Gastrocnemius medialis (tissue), 4 donors: ENCODE measurements around the gene PANK2. TPM values are rescaled to one million over a fixed set of nuclear protein-coding genes. Genes with fewer than 3 reads are reported as not detected.
"Not testable (repeated sequence)": the region's sequence is repeated elsewhere in the genome, so short reads cannot be mapped to it uniquely, and the experiment has no call there.

Experiments
- ATAC-seq, 2 donors: fragments of 150-250 bp; one replicate each; pipeline ENCODE4 v1.9.1; 2016
- DNase-seq, 2 donors: peaks; one replicate each; pipeline ENCODE4 v3.0.0-alpha.2; 2019
- H3K27ac ChIP-seq, 4 donors: fragments of 200-600 bp; sonication (generic); 1 replicate in 1 of 4; 2 replicates in 3 of 4; pipeline ENCODE4 v1.5.1; 2016 to 2018; ENCODE audit warnings: mild to moderate bottlenecking in 2 of 4, moderate library complexity in 1 of 4
- H3K27me3 ChIP-seq, 3 donors: fragments of 200-600 bp; sonication (generic) in 2 of 3; 1 replicate in 1 of 3; 2 replicates in 2 of 3; pipeline versions ENCODE4 v1.5.1 to v1.6.0; 2016 to 2019; ENCODE audit warnings: mild to moderate bottlenecking in 1 of 3, moderate library complexity in 1 of 3
- H3K36me3 ChIP-seq, 2 donors: fragments of 200-600 bp; sonication (generic) in 1 of 2; one replicate each; pipeline ENCODE4 v1.5.1; 2017 to 2018
- H3K4me1 ChIP-seq, 2 donors: fragments of 200-600 bp; sonication (generic) in 1 of 2; one replicate each; pipeline ENCODE4 v1.5.1; 2016 to 2017; ENCODE audit warnings: mild to moderate bottlenecking in 2 of 2
- H3K4me3 ChIP-seq, 4 donors: fragments of 200-600 bp; sonication (generic) in 3 of 4; 1 replicate in 1 of 4; 2 replicates in 3 of 4; pipeline ENCODE4 v1.5.1; 2016 to 2019; ENCODE audit warnings: mild to moderate bottlenecking in 2 of 4
- H3K9me3 ChIP-seq, 3 donors: fragments of 200-600 bp; sonication (generic) in 2 of 3; 1 replicate in 1 of 3; 2 replicates in 2 of 3; pipeline ENCODE4 v1.5.1; 2016 to 2019
- POLR2A ChIP-seq, 2 donors: fragments of 450-650 bp; IDR thresholded peaks; one replicate each; pipeline ENCODE4 v1.6.1; 2017; ENCODE audit warnings: antibody characterized with exemption in 2 of 2, mild to moderate bottlenecking in 2 of 2, moderate library complexity in 2 of 2
- in situ Hi-C, 4 donors: fragments of 200-750 bp; cut with MboI; loops; one replicate each; pipeline versions ENCODE4 v1.15.0 to v1.8.0; 2017; ENCODE audit warnings: low sequenced_read_pairs in 4 of 4
- intact Hi-C: fragments of 100-400 bp; cut with DNase I; formaldehyde crosslinking; loops from one replicate; pipeline ENCODE4 v1.15.1; 2023; ENCODE audit warnings: low total_unique reads
- total RNA-seq, 4 donors: library from RNA; depleted of rRNA; stranded (reverse); fragments of >200 nt; gene quantifications; one replicate each; pipeline versions ENCODE4 v1.1.0 to v1.2.3, GENCODE V29; 2016
- TF ChIP-seq, protein P1 (sequence below), 5 experiments: fragments of 450-650 bp in 3 of 5; fragments of 200-600 bp in 2 of 5; sonication (generic) in 2 of 5; IDR thresholded peaks in 4 of 5; conservative IDR thresholded peaks in 1 of 5; 1 replicate in 4 of 5; 2 replicates in 1 of 5; pipeline ENCODE4 v1.5.1; 2016 to 2019; ENCODE audit warnings: antibody characterized with exemption in 5 of 5, mild to moderate bottlenecking in 3 of 5, moderate library complexity in 3 of 5

The PANK2 gene
- total RNA-seq, 4 donors from 2014 or later = 18.2 to 25.8 (median 23.5) TPM

DNA sequence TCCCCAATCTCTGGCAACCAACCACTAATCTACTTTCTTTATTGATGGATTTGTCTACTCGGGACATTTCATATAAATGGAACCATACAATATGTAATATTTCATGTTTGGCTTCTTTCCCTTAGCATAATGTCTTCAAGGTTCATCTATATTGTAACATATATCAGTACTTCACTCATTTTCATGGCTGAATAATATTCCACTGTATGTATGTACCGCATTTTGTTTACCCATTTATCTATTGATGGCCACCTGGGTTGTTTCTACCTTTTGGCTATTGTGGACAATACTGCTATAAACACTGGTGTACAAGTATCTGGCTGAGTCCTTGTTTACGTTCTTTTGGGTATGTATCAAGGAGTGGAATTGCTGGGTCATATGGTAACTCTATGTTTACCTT is 48.4 kb downstream of the PANK2 start:
- H3K4me1 ChIP-seq = peaks cover 29 to 31% of the 10 kb centered on the region in 2 donors
- TF ChIP-seq, protein P1, sequence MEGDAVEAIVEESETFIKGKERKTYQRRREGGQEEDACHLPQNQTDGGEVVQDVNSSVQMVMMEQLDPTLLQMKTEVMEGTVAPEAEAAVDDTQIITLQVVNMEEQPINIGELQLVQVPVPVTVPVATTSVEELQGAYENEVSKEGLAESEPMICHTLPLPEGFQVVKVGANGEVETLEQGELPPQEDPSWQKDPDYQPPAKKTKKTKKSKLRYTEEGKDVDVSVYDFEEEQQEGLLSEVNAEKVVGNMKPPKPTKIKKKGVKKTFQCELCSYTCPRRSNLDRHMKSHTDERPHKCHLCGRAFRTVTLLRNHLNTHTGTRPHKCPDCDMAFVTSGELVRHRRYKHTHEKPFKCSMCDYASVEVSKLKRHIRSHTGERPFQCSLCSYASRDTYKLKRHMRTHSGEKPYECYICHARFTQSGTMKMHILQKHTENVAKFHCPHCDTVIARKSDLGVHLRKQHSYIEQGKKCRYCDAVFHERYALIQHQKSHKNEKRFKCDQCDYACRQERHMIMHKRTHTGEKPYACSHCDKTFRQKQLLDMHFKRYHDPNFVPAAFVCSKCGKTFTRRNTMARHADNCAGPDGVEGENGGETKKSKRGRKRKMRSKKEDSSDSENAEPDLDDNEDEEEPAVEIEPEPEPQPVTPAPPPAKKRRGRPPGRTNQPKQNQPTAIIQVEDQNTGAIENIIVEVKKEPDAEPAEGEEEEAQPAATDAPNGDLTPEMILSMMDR (IDR thresholded peaks at IDR 0.05 in 4 of 5, conservative IDR thresholded peaks at IDR 0.05 in 1 of 5) = no peak
- no peak for TF ChIP-seq POLR2A (IDR thresholded peaks at IDR 0.05)
- H3K9me3 ChIP-seq = no peaks in the 10 kb centered on the region
- intact Hi-C loops = no loop called here
- no peak overlapping the region for H3K27ac ChIP-seq
- ATAC-seq (no peak), DNase-seq (no peak)
- no peaks in the 10 kb centered on the region for H3K27me3 ChIP-seq
- in situ Hi-C loops = no loop called here
- no peaks in the 10 kb centered on the region for H3K36me3 ChIP-seq
- no peak overlapping the region for H3K4me3 ChIP-seq

DNA sequence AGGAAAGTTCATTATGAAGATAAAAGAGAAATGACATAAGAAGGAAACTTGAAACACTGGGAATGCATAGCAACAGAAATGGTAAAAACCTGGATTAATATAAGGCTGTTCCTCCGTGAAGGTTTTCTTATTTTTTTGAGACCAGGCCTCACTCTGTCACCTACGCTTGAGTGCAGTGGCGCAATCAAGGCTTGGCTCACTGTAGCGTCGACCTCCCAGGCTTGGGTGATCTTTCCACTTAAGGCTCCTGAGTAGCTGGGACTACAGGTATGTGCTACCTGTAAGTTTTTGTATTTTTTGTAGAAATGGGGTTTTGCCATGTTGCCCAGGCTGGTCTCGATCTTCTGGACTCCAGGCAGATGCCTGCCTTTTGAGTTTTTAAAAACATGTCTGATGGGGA is 51.7 kb downstream of the PANK2 start:
- no peaks in the 10 kb centered on the region for H3K36me3 ChIP-seq
- no peaks in the 10 kb centered on the region for H3K9me3 ChIP-seq
- H3K4me3 ChIP-seq = no peak overlapping the region
- peaks cover under 1 to 2% of the 10 kb centered on the region in 2 donors for H3K4me1 ChIP-seq
- no peak overlapping the region for H3K27ac ChIP-seq
- intact Hi-C loops = loop anchor here (5.0 kb wide), 1 partner anchor 136 kb away; no protein-coding TSS in a partner anchor
- ATAC-seq = no peak
- H3K27me3 ChIP-seq = no peaks in the 10 kb centered on the region
- no peak for TF ChIP-seq POLR2A (IDR thresholded peaks at IDR 0.05)
- TF ChIP-seq, protein P1 (IDR thresholded peaks at IDR 0.05 in 4 of 5, conservative IDR thresholded peaks at IDR 0.05 in 1 of 5) = no peak
- DNase-seq = no peak
- in situ Hi-C loops = no loop called here

DNA sequence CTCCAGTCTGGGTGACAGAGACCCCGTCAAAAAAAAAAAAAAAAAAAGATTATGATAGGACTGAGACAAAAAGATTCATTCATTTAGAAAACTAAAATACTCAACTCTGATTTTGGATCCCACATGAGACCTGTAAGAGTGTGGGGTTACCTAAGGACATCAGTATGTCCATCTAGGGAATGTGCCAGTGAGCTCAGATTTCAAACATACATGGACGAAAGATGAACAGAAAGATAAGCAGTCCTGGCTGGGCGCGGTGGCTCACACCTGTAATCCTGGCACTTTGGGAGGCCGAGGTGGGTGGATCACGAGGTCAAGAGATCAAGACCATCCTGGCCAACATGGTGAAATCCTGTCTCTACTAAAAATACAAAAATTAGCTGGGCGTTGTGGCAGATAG is 57.5 kb downstream of the PANK2 start:
- in situ Hi-C loops, H3K4me3 ChIP-seq, H3K27me3 ChIP-seq, H3K4me1 ChIP-seq, H3K9me3 ChIP-seq, intact Hi-C loops, DNase-seq, ATAC-seq, H3K36me3 ChIP-seq, H3K27ac ChIP-seq: not testable (repeated sequence)

DNA sequence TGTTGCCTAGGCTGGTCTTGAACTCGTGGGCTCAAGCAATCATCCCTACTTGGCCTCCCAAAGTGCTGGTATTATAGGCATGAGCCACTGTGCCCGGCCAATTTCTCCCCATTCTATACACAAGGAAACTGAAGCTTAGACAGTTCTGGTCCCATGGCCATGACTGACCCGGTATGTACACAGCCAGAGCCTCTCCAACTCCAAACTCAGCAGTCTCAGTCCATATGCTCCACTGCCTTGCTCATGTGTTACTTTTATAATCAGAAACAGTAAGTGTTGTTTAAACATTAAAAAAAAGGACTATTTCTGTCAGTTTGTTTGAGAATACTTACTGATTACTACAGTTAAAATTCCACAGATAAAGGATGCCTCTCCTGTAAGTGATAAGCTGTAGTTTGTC is 75.5 kb downstream of the PANK2 start:
- Histone ChIP-seq H3K36me3 (no peaks in the 10 kb centered on the region), H3K27me3 (no peaks in the 10 kb centered on the region), H3K4me1 (no peaks in the 10 kb centered on the region), H3K27ac (no peak overlapping the region), H3K4me3 (no peak overlapping the region), H3K9me3 (no peaks in the 10 kb centered on the region)
- ATAC-seq (no peak), DNase-seq (no peak)
- TF ChIP-seq, protein P1 (IDR thresholded peaks at IDR 0.05 in 4 of 5, conservative IDR thresholded peaks at IDR 0.05 in 1 of 5) = no peak
- TF ChIP-seq POLR2A (IDR thresholded peaks at IDR 0.05) = no peak
- intact Hi-C loops = no loop called here
- in situ Hi-C loops = no loop called here

DNA sequence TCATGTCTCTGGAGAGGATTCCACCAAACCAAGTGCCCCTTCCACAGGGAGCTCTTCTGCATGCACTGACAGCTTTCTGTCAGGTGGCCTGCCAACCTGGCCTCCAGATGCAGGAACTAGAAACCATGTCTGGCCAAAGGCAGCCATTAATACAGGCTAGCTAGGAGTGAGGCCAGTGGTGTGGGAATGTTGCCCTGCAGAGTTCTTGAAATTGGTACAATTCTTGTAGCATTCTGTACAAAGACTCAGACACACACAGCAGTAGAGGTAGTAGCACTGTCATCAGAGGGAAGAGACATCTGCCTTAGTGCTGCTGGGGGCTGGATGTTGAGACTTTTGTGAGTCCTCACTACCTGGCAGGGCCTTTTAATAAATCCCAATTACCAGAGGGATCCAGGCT is 77.4 kb downstream of the PANK2 start:
- Histone ChIP-seq H3K27ac (no peak overlapping the region), H3K36me3 (no peaks in the 10 kb centered on the region), H3K4me1 (no peaks in the 10 kb centered on the region), H3K9me3 (no peaks in the 10 kb centered on the region), H3K4me3 (no peak overlapping the region), H3K27me3 (no peaks in the 10 kb centered on the region)
- no peak for DNase-seq
- TF ChIP-seq, protein P1 (IDR thresholded peaks at IDR 0.05 in 4 of 5, conservative IDR thresholded peaks at IDR 0.05 in 1 of 5) = no peak
- TF ChIP-seq POLR2A (IDR thresholded peaks at IDR 0.05) = no peak
- in situ Hi-C loops (no loop called here), intact Hi-C loops (no loop called here)
- ATAC-seq = no peak
